Measurements from ENCODE around the gene TIMM21.

The TIMM21 gene

DNA sequence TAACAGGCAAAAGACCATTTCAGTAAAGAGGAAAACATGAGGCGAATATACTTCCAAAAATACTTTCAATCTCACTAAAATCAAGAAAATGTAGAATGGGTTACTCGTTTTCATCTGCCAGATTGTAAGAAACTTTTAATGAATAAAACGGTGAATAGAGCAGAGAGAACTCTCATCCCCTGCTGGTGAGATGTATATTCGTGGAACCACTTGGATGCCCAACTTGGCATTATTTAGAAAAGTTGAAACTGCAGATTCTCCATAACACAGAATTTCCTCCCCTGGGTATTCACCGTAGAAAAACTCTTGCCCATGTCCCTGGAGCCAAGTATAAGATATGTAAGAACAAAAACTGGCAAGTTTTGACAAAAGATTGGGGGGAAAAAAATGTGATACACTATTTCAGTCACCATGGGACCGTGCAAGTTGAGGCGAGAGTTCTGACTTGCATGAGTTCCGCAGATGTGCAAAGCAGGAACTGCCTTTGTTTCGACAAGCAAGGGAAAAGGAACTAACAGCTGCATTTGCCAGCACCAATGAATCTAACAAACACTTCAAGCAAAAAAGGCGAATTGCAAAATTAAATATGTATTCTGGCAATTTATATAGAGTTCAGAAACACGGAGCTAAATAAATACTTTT, 14.8 kb downstream of the TIMM21 start:
- no peak overlapping the region for H3K4me3 Mint-ChIP-seq
- DNase-seq (no peak), ATAC-seq (no peak)
- H3K27ac Mint-ChIP-seq, result no peak overlapping the region
- peaks cover 5% of the 10 kb centered on the region for H3K4me1 Mint-ChIP-seq
- H3K9me3 Mint-ChIP-seq, result no peaks in the 10 kb centered on the region
- no peaks in the 10 kb centered on the region for H3K27me3 Mint-ChIP-seq
- H3K36me3 Mint-ChIP-seq (ENCODE audit: low read depth), result peaks cover 23% of the 10 kb centered on the region

DNA sequence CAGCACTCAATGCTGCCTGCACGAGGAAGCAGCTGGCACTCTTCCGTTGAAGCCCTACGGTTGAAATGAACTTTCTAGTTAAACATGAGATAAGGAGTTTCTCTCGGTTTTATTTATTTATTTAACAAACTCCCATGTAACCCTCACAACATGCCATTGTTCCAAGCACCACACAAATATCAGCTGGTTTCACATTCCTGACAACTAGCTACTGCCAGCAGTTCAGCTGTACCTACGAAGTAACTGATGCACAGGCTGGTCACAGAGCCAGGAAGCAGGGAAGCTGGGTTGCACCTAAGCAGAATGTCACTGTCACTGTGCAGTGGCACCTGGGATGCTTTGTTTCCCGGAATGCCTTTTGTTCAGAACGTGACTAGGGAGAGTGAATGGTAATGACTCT, 18.1 kb downstream of the TIMM21 start:
- Mint-ChIP-seq H3K27ac (no peak overlapping the region), H3K9me3 (no peaks in the 10 kb centered on the region), H3K4me1 (peaks cover 5% of the 10 kb centered on the region), H3K27me3 (peaks cover 5% of the 10 kb centered on the region), H3K36me3 (ENCODE audit: low read depth) (peaks cover 4% of the 10 kb centered on the region), H3K4me3 (no peak overlapping the region)
- ATAC-seq (no peak), DNase-seq (no peak)

DNA sequence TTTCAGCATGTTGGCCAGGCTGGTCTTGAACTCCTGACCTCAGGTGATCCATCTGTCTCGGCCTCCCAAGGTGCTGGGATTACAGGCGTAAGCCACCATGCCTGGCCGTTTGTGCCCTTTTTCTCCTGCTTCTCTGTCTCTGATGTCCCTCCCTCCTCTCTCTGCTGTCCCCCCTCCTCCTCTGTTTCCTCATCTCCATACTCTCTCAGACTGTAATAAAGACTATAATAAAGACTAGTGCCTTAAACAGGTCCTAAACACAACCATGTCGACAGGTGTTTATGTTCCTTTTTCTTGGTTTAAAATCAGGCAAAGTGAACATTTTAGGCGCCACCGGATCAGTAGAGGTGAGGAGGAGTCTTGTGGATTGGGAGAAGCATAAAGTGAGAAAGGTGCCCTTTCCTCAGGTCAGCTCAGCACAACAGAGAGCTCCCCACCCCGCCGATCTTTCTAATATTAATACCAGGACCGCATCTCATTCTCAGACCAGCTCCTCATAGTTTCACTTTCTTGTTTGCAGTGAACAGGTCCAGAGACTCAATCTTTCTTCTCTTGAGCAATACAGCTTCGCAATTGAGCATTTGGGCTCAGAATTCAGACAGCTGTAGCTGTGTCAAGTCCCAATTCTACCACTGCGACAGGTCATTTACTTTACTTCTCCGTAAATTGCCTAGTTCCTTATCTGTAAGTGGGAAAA, 23.7 kb downstream of the TIMM21 start:
- DNase-seq, result no peak
- Mint-ChIP-seq H3K4me3 (peak overlapping the region; percentile 13), H3K27ac (no peak overlapping the region), H3K4me1 (peaks cover 2% of the 10 kb centered on the region), H3K9me3 (no peaks in the 10 kb centered on the region), H3K36me3 (ENCODE audit: low read depth) (no peaks in the 10 kb centered on the region), H3K27me3 (peaks cover 28% of the 10 kb centered on the region)
- no peak for ATAC-seq

DNA sequence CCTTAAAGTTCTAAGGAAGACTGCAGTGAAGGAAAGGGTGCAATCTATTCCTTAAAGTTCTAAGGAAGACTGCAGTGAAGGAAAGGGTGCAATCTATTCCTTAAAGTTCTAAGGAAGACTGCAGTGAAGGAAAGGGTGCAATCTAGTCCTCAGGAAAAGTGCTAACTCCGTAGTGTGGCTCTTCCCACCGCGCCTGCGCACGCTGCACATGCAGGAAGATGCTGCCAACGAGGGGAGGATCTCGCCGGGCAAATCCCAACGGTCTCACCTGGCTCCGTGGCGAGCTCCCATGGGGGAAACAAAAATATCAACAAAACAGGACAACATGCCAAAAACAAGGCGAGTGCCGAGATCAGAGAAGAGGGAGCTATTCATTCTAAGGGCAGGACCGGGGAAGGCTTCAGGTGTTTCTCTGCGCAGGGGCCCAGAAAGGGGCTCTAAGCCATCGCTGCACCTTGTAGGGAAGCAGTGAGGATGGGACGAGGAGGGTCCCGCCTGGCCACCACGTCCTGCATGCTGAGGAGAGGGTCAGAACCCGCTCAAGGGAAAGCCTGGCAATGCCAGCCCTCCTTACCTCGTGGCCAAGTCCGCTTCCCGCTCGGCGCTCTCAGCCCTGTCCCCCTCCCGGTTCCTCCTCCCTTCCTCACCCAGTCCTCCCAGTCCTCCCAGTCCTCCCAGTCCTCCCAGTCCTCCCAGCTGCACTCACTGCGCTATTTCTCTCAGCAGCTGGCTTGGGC, 24.5 kb downstream of the TIMM21 start:
- Mint-ChIP-seq H3K4me1 (peaks cover 2% of the 10 kb centered on the region), H3K4me3 (no peak overlapping the region), H3K27ac (no peak overlapping the region)

DNA sequence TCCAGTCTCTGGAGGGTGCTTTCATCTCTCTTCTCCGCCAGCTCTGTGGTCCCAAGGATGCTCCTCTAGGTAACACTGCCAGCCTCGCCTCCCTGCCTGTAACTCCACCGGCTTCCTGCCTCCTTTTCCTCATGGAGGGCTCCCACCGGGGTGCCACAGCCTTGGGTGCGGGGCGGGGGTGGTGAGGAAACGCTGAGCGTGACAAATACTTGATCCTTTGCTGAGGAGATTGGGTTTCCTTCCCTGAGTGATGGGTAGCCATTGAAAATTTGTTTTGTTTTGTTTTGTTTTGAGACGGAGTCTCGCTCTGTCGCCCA, 25.1 kb downstream of the TIMM21 start:
- H3K27me3 Mint-ChIP-seq, result peaks cover 31% of the 10 kb centered on the region
- H3K36me3 Mint-ChIP-seq (ENCODE audit: low read depth), result no peaks in the 10 kb centered on the region
- H3K4me1 Mint-ChIP-seq, result peaks cover 2% of the 10 kb centered on the region
- no peaks in the 10 kb centered on the region for H3K9me3 Mint-ChIP-seq
- no peak overlapping the region for H3K4me3 Mint-ChIP-seq
- no peak overlapping the region for H3K27ac Mint-ChIP-seq
- no peak for ATAC-seq
- DNase-seq, result no peak

More for the DNA sequence above, 24.5 kb downstream of the TIMM21 start:
- no peaks in the 10 kb centered on the region for H3K36me3 Mint-ChIP-seq (ENCODE audit: low read depth)
- no peaks in the 10 kb centered on the region for H3K9me3 Mint-ChIP-seq
- no peak for DNase-seq
- no peak for ATAC-seq
- H3K27me3 Mint-ChIP-seq, result peaks cover 28% of the 10 kb centered on the region

DNA sequence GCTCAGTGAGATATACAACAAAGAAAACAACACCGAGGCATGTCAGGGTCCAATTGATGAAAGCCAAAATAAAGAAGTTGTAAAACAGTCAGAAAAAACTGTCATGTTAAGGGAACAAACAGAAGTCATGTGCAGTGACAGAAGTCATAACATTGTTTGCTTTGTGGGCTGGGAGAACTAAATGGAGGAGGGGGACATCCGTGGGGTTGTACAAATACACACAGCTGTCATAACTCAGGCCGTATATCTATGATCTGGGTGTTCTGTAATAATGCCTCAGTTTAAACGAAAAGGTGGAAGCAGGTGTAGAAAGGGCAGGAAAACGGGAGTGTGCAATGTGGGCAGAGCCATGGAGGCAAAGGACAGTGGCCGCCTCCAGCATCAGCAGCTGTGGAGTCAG, 27.3 kb downstream of the TIMM21 start:
- no peak for DNase-seq
- H3K9me3 Mint-ChIP-seq, result no peaks in the 10 kb centered on the region
- H3K27ac Mint-ChIP-seq, result no peak overlapping the region
- peaks cover 2% of the 10 kb centered on the region for H3K4me1 Mint-ChIP-seq
- H3K36me3 Mint-ChIP-seq (ENCODE audit: low read depth), result no peaks in the 10 kb centered on the region
- no peak for ATAC-seq
- peaks cover 26% of the 10 kb centered on the region for H3K27me3 Mint-ChIP-seq
- no peak overlapping the region for H3K4me3 Mint-ChIP-seq

- Mint-ChIP-seq H3K27ac (no peak overlapping the region), H3K4me1 (no peaks in the 10 kb centered on the region), H3K4me3 (no peak overlapping the region), H3K27me3 (peaks cover 15% of the 10 kb centered on the region), H3K36me3 (ENCODE audit: low read depth) (no peaks in the 10 kb centered on the region), H3K9me3 (no peaks in the 10 kb centered on the region)
- ATAC-seq, result no peak
- DNase-seq, result no peak
Observed at GRCh38 chr18:74178884-74179283, 30.6 kb downstream of the TIMM21 start.

GRCh38 chr18:74179623-74180199, 31.4 kb downstream of the TIMM21 start:
- ATAC-seq, result no peak
- Mint-ChIP-seq H3K27ac (no peak overlapping the region), H3K9me3 (no peaks in the 10 kb centered on the region), H3K27me3 (peaks cover 12% of the 10 kb centered on the region), H3K36me3 (ENCODE audit: low read depth) (no peaks in the 10 kb centered on the region), H3K4me3 (no peak overlapping the region), H3K4me1 (no peaks in the 10 kb centered on the region)
- no peak for DNase-seq

GRCh38 chr18:74182335-74182734, 34.0 kb downstream of the TIMM21 start:
- H3K9me3 Mint-ChIP-seq, result no peaks in the 10 kb centered on the region
- DNase-seq (no peak), ATAC-seq (no peak)
- no peak overlapping the region for H3K27ac Mint-ChIP-seq
- H3K36me3 Mint-ChIP-seq (ENCODE audit: low read depth), result no peaks in the 10 kb centered on the region
- H3K27me3 Mint-ChIP-seq, result peaks cover 5% of the 10 kb centered on the region
- H3K4me1 Mint-ChIP-seq, result no peaks in the 10 kb centered on the region
- no peak overlapping the region for H3K4me3 Mint-ChIP-seq

DNA sequence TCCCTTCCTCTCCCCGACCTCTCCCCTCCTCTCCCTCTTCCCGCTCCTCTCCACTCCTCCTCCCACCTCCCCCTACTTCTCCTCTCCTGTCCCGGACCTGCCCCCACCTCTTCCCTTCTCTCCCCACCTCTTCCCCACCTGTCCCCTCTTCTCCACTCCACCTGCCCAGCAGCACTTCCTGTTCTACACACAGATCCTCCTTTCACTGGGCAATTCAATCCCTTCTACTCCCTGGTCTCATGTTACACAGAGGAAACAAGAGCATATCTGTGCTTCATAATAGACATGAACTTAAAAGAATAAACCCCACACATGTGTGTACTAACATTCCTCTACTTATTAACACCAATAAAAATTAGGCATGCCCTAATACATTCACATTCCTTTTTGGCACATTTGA, 34.8 kb downstream of the TIMM21 start:
- Mint-ChIP-seq H3K4me1 (no peaks in the 10 kb centered on the region), H3K27ac (no peak overlapping the region)
- no peak for ATAC-seq

DNA sequence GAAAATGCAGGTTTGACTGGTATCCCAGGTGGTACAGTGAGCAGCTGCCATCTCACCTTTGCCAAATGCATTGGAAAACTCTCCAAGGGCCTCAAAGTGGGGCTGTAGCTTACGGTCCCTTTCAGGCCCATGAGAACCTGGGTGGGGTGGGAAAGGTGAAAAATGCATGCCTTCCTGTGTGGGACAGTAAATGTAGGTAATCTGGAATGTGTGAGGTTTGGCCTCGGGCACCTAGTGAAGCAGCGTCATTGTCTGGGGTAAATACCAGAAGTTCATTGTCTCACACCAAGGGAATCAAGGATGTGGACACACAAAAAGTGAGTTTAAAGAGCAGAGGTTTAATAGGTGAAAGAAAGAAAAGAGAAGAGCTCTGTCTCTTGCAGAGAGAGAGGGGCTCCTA, 36.6 kb downstream of the TIMM21 start:
- no peak for DNase-seq

More for the DNA sequence above, 34.8 kb downstream of the TIMM21 start:
- Mint-ChIP-seq H3K4me3 (no peak overlapping the region), H3K27me3 (peaks cover 5% of the 10 kb centered on the region), H3K9me3 (no peaks in the 10 kb centered on the region), H3K36me3 (ENCODE audit: low read depth) (no peaks in the 10 kb centered on the region)
- DNase-seq, result no peak

GRCh38 chr18:74185860-74186259, 37.5 kb downstream of the TIMM21 start:
- Mint-ChIP-seq H3K4me1 (no peaks in the 10 kb centered on the region), H3K36me3 (ENCODE audit: low read depth) (no peaks in the 10 kb centered on the region), H3K27me3 (peaks cover 6% of the 10 kb centered on the region), H3K27ac (no peak overlapping the region), H3K9me3 (no peaks in the 10 kb centered on the region), H3K4me3 (no peak overlapping the region)
- no peak for DNase-seq
- no peak for ATAC-seq

More for the DNA sequence above, 36.6 kb downstream of the TIMM21 start:
- Mint-ChIP-seq H3K27me3 (peaks cover 6% of the 10 kb centered on the region), H3K9me3 (no peaks in the 10 kb centered on the region), H3K27ac (no peak overlapping the region), H3K4me3 (no peak overlapping the region), H3K36me3 (ENCODE audit: low read depth) (no peaks in the 10 kb centered on the region), H3K4me1 (no peaks in the 10 kb centered on the region)
- ATAC-seq, result no peak

DNA sequence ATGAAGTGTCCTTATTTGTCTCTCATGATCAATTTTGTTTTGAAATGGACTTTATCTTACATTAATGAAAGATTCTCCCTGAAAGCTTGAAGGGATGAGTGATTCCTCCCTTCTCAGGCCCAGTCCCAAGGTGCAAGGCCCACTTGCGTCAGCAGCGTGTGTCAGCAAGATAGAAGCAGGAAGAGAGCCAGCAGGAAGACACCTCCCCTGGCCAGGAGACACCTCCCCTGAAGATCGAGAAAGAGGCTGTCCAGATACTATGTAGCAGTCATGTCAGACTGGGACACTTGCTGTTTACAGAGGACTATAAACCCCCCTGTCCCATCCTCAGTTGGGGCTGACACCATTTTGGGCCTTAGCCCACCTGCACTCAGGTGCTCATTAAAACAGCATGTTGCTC, 38.3 kb downstream of the TIMM21 start:
- ATAC-seq, result no peak
- no peak for DNase-seq
- H3K9me3 Mint-ChIP-seq, result no peaks in the 10 kb centered on the region
- H3K27me3 Mint-ChIP-seq, result peaks cover 9% of the 10 kb centered on the region
- H3K36me3 Mint-ChIP-seq (ENCODE audit: low read depth), result no peaks in the 10 kb centered on the region
- no peak overlapping the region for H3K27ac Mint-ChIP-seq
- no peak overlapping the region for H3K4me3 Mint-ChIP-seq
- H3K4me1 Mint-ChIP-seq, result no peaks in the 10 kb centered on the region

GRCh38 chr18:74190086-74190485, 41.8 kb downstream of the TIMM21 start:
- Mint-ChIP-seq H3K9me3 (no peaks in the 10 kb centered on the region), H3K36me3 (ENCODE audit: low read depth) (no peaks in the 10 kb centered on the region), H3K27me3 (peaks cover 15% of the 10 kb centered on the region), H3K4me3 (no peak overlapping the region), H3K27ac (no peak overlapping the region), H3K4me1 (no peaks in the 10 kb centered on the region)
- ATAC-seq (no peak), DNase-seq (no peak)

GRCh38 chr18:74191577-74191976, 43.3 kb downstream of the TIMM21 start:
- DNase-seq (no peak), ATAC-seq (no peak)
- Mint-ChIP-seq H3K4me1 (peaks cover 4% of the 10 kb centered on the region), H3K9me3 (no peaks in the 10 kb centered on the region), H3K4me3 (no peak overlapping the region), H3K27ac (no peak overlapping the region), H3K36me3 (ENCODE audit: low read depth) (no peaks in the 10 kb centered on the region), H3K27me3 (peaks cover 15% of the 10 kb centered on the region)
